ENCODE results near the gene BBC3.

BBC3 gene

GRCh38 chr19:47176071-47176626 lies 54.9 kb downstream of the BBC3 start:
- DNase-seq (ENCODE audit: insufficient read length, low spot score) (no peak), FAIRE-seq (peak; percentile 80)
- TF ChIP-seq POLR2A (IDR thresholded peaks at IDR 0.05; ENCODE audit: low read depth, low read length) = no peak

- DNase-seq (ENCODE audit: insufficient read length, low spot score) (no peak), FAIRE-seq (no peak)
- TF ChIP-seq POLR2A (IDR thresholded peaks at IDR 0.05; ENCODE audit: low read depth, low read length) = no peak
Measured at GRCh38 chr19:47172666-47173455, 58.1 kb downstream of the BBC3 start.
